Subcutaneous adipose tissue (tissue), 4 donors: Measurements from ENCODE around the gene GPS1. TPM values are rescaled to one million over a fixed set of nuclear protein-coding genes. Genes with fewer than 3 reads are reported as not detected.

Experiments
- CTCF ChIP-seq: fragments of 450-650 bp; IDR thresholded peaks from one replicate; pipeline ENCODE4 v1.5.1; 2016; ENCODE audit warnings: low read depth, mild to moderate bottlenecking, control low read depth, antibody characterized with exemption, moderate library complexity
- total RNA-seq, 4 donors: library from RNA; depleted of rRNA; stranded (reverse); fragments of >200 nt; gene quantifications; one replicate each; pipeline ENCODE4 v1.1.0, GENCODE V29; 2016

Gene GPS1
- total RNA-seq, 4 donors from 2014 or later: 42.7 to 125 (median 71.7) TPM

GRCh38 chr17:82012261-82012639, 39.4 kb upstream of the GPS1 start:
- TF ChIP-seq CTCF: no peak

- no peak for TF ChIP-seq CTCF
Measured at GRCh38 chr17:82012640-82013295, 38.9 kb upstream of the GPS1 start.

GRCh38 chr17:82013341-82013740, 38.4 kb upstream of the GPS1 start:
- no peak for TF ChIP-seq CTCF

- TF ChIP-seq CTCF: no peak
Measured at GRCh38 chr17:82013772-82014321, 37.9 kb upstream of the GPS1 start.

GRCh38 chr17:82014432-82014831, 37.3 kb upstream of the GPS1 start:
- no peak for TF ChIP-seq CTCF

GRCh38 chr17:82014971-82015310, 36.8 kb upstream of the GPS1 start:
- TF ChIP-seq CTCF: no peak

GRCh38 chr17:82015311-82015971, 36.3 kb upstream of the GPS1 start:
- no peak for TF ChIP-seq CTCF
